PFSK-1 (cell line): ENCODE data around the gene GPD1L.

Source experiments
- FOXP2 ChIP-seq: optimal IDR thresholded peaks from 2 replicates; pipeline ENCODE3; 2011; ENCODE audit warnings: borderline replicate concordance, control low read depth, inconsistent platforms; ENCODE audit not compliant: insufficient read depth; ENCODE audit errors: extremely low read length, extremely low read depth
- POLR2AphosphoS5 ChIP-seq: IDR thresholded peaks from 2 replicates; pipeline ENCODE4 v1.6.1; 2012; ENCODE audit warnings: low read depth, mild to moderate bottlenecking, control low read depth, low read length, moderate library complexity
- SIN3A ChIP-seq: IDR thresholded peaks from 2 replicates; pipeline ENCODE4 v1.6.1; 2012; ENCODE audit warnings: mild to moderate bottlenecking, low read length, moderate library complexity, borderline replicate concordance; ENCODE audit not compliant: insufficient read depth
- TAF1 ChIP-seq: IDR thresholded peaks from 2 replicates; pipeline ENCODE4 v1.6.1; 2012; ENCODE audit warnings: low read length, control low read depth, borderline replicate concordance; ENCODE audit not compliant: insufficient read depth
- TF ChIP-seq, protein P1 (sequence below), 2 experiments: IDR thresholded peaks; 2 replicates each; pipeline versions ENCODE4 v1.6.1 to v1.8.0; 2011 to 2012; ENCODE audit warnings: low read depth in 2 of 2, low read length in 2 of 2, control low read depth in 1 of 2, inconsistent platforms in 1 of 2, mild to moderate bottlenecking in 1 of 2, moderate library complexity in 1 of 2; ENCODE audit not compliant: insufficient read depth in 1 of 2

The GPD1L gene

DNA sequence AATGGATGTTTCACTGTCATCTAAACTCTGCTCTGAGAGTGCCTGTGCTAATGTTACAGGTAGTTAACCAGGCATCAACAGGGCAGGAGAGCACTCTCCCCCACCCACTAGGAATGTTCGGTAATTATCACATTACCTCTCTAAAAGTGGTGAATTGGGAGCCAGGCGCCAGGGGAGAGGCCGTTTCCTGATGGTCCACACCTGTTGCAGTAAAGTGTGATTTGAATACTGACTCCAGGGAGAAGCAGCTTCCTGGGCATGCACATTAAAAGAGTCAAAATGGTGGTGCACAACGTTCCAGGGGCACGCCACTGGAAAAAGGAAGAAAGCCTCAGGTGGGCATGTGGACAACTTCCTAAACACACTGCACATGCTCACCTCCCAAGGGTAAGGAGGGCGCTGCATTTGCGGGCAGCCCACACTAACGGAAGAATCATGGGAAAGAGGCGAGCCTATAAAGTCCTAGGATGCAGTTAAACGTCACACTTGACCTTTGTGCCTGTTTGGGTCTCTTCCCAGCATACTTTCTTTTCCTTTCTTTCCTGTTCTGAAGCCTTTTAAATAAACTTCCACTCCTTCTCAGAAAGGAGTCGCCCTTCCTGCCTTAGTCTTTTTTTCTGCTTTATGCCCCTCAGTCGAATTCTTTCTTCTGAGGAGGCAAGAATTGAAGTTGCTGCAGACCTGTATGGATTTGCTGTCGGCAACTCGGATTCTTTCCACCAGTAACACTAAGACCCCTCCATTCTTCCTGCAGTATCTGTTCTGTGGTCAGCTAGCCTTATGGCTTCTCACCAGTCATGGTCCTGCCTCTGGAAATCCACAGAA lies 28.9 kb upstream of the GPD1L start:
- TF ChIP-seq FOXP2 (no peak), POLR2AphosphoS5 (no peak), TAF1 (no peak), SIN3A (no peak)
- TF ChIP-seq, protein P1, sequence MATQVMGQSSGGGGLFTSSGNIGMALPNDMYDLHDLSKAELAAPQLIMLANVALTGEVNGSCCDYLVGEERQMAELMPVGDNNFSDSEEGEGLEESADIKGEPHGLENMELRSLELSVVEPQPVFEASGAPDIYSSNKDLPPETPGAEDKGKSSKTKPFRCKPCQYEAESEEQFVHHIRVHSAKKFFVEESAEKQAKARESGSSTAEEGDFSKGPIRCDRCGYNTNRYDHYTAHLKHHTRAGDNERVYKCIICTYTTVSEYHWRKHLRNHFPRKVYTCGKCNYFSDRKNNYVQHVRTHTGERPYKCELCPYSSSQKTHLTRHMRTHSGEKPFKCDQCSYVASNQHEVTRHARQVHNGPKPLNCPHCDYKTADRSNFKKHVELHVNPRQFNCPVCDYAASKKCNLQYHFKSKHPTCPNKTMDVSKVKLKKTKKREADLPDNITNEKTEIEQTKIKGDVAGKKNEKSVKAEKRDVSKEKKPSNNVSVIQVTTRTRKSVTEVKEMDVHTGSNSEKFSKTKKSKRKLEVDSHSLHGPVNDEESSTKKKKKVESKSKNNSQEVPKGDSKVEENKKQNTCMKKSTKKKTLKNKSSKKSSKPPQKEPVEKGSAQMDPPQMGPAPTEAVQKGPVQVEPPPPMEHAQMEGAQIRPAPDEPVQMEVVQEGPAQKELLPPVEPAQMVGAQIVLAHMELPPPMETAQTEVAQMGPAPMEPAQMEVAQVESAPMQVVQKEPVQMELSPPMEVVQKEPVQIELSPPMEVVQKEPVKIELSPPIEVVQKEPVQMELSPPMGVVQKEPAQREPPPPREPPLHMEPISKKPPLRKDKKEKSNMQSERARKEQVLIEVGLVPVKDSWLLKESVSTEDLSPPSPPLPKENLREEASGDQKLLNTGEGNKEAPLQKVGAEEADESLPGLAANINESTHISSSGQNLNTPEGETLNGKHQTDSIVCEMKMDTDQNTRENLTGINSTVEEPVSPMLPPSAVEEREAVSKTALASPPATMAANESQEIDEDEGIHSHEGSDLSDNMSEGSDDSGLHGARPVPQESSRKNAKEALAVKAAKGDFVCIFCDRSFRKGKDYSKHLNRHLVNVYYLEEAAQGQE (IDR thresholded peaks at IDR 0.05; ENCODE audit: insufficient read depth in 1 of 2, low read depth in 2 of 2, low read length in 2 of 2), result no peak

GRCh38 chr3:32078085-32078634 lies 28.3 kb upstream of the GPD1L start:
- TF ChIP-seq SIN3A (no peak), POLR2AphosphoS5 (no peak), TAF1 (no peak), FOXP2 (no peak)
- TF ChIP-seq, protein P1 (IDR thresholded peaks at IDR 0.05; ENCODE audit: insufficient read depth in 1 of 2, low read depth in 2 of 2, low read length in 2 of 2), result no peak

GRCh38 chr3:32078864-32079263 lies 27.6 kb upstream of the GPD1L start:
- TF ChIP-seq SIN3A, result no peak
- TF ChIP-seq TAF1, result no peak
- TF ChIP-seq FOXP2, result no peak
- no peak for TF ChIP-seq POLR2AphosphoS5
- TF ChIP-seq, protein P1 (IDR thresholded peaks at IDR 0.05; ENCODE audit: insufficient read depth in 1 of 2, low read depth in 2 of 2, low read length in 2 of 2), result no peak

DNA sequence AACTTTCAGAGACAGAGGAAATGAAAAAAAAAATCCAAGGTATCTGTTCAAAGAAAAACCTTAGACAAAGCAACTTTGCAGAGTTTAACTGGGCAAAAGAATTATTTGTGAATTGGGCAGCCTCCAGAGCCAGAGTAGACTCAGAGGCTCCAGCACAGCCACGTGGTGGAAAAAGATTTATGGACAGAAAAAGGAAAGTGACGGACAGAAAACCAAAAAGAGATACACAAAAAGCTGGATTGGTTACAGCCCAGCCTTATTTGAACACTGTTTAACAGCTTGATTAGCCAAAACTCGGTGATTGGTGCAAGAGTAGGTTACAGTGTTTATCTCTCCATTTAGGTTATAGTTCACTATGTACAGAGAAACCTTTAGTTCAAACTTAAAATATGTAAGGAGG lies 23.7 kb upstream of the GPD1L start:
- TF ChIP-seq POLR2AphosphoS5 (no peak), FOXP2 (no peak)

DNA sequence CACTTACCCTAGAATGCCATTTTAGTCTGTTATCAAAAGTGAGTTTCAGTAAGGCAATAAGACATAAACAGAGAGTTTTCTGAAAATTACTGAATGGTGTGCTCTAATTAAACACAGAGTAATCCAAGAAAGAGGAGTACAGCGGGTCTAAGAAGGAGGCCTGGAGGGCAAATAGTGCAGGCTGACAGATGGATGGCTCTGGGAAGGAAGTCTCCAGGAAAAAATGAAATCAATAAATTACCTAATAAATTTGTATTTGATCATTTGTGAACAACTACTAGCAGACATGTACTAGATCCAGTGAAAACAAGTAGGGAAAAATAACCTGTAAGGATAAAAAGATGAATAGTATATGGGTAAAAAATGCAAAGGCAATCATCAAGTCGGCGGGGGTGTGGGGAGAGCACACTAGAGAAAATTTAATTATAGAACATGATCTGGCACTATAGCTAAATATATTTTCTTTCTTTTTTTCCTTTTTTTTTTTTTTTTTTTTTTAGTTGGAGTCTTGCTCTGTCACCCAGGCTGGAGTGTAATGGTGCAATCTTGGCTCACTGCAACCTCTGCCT lies 22.6 kb upstream of the GPD1L start:
- no peak for TF ChIP-seq FOXP2
- no peak for TF ChIP-seq TAF1
- TF ChIP-seq POLR2AphosphoS5, result no peak
- TF ChIP-seq, protein P1 (IDR thresholded peaks at IDR 0.05; ENCODE audit: insufficient read depth in 1 of 2, low read depth in 2 of 2, low read length in 2 of 2), result no peak
- no peak for TF ChIP-seq SIN3A
